Rectal smooth muscle tissue (tissue), 1 donor: ENCODE data around the gene FGF6.
A peak's percentile ranks its signal among the peaks of the same experiment; 100 is the strongest.

Source experiments
- H3K27ac ChIP-seq: one replicate; pipeline ENCODE4 v1.7.0; 2013; ENCODE audit warnings: low read depth, low read length, inconsistent platforms
- H3K27me3 ChIP-seq: one replicate; pipeline ENCODE4 v1.7.0; 2013; ENCODE audit warnings: low read length; ENCODE audit not compliant: control insufficient read depth, insufficient read depth
- H3K36me3 ChIP-seq: one replicate; pipeline ENCODE4 v1.7.0; 2013; ENCODE audit warnings: low read length; ENCODE audit not compliant: control insufficient read depth, insufficient read depth
- H3K4me1 ChIP-seq: one replicate; pipeline ENCODE4 v1.7.0; 2013; ENCODE audit warnings: low read length; ENCODE audit not compliant: control insufficient read depth, insufficient read depth
- H3K4me3 ChIP-seq: one replicate; pipeline ENCODE4 v1.7.0; 2013; ENCODE audit warnings: low read length
- H3K9ac ChIP-seq: one replicate; pipeline ENCODE4 v1.7.0; 2013; ENCODE audit warnings: low read length

The FGF6 gene

GRCh38 chr12:4424422-4424821 lies 21.2 kb downstream of the FGF6 start:
- Histone ChIP-seq H3K27ac (no peak overlapping the region), H3K4me3 (no peak overlapping the region), H3K4me1 (peaks cover 3% of the 10 kb centered on the region), H3K36me3 (no peaks in the 10 kb centered on the region), H3K27me3 (no peaks in the 10 kb centered on the region), H3K9ac (no peak overlapping the region)

GRCh38 chr12:4423528-4424195 lies 22.0 kb downstream of the FGF6 start:
- Histone ChIP-seq H3K4me1 (peaks cover 6% of the 10 kb centered on the region), H3K4me3 (no peak overlapping the region), H3K36me3 (no peaks in the 10 kb centered on the region), H3K9ac (no peak overlapping the region), H3K27ac (no peak overlapping the region), H3K27me3 (no peaks in the 10 kb centered on the region)

DNA sequence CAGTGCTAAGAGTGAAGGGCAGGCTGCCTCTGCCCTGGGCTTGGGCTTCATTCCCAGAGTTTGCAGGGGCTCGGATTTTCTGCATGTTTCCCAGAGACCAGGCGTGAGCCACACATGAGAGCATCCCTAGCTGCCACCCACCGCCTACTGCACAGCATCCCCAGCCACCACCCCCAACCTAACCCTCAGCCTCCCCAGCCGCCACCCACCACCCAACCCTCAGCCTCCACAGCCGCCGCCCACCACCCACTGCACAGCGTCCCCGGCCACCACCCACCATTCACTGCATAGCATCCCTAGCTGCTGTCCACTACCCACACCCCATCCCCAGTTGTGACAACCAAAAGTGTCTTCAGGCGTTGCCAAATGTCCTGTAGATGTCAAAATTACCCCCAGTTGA lies 22.6 kb downstream of the FGF6 start:
- no peaks in the 10 kb centered on the region for H3K27me3 ChIP-seq
- H3K4me3 ChIP-seq = no peak overlapping the region
- no peaks in the 10 kb centered on the region for H3K36me3 ChIP-seq
- H3K27ac ChIP-seq = no peak overlapping the region
- H3K4me1 ChIP-seq = peaks cover 6% of the 10 kb centered on the region
- no peak overlapping the region for H3K9ac ChIP-seq

- H3K9ac ChIP-seq = no peak overlapping the region
- H3K4me1 ChIP-seq = peaks cover 15% of the 10 kb centered on the region
Measured at GRCh38 chr12:4421590-4422031, 24.0 kb downstream of the FGF6 start.

DNA sequence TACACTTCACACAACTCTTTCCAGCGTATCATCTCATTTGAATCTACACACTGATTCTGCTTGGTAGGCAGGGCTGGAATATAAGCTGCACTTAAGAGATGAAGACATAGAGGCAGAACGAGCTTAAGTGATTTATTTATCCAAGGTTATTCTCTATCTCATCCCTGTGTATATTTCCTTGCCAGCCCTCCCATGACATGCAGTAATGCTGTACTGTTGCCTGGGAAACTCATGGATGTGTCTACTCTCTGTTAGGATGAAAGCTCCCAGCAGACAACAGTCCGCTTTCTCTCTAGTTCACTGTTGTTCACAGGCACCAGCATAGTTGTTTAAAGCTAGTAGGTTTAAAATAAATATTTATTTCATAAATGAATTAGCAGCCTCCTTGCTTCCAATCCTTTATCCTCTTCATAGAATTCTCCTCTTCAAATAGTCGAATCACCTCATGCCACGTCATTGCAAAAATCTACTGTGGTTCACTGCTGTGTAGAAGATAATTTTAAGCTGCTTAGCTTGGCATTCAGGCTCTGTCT lies 25.4 kb downstream of the FGF6 start:
- Histone ChIP-seq H3K36me3 (no peaks in the 10 kb centered on the region), H3K27ac (peak overlapping the region; percentile 89), H3K9ac (no peak overlapping the region), H3K4me1 (peaks cover 18% of the 10 kb centered on the region), H3K4me3 (no peak overlapping the region), H3K27me3 (no peaks in the 10 kb centered on the region)

More at GRCh38 chr12:4421590-4422031, 24.0 kb downstream of the FGF6 start:
- Histone ChIP-seq H3K27me3 (no peaks in the 10 kb centered on the region), H3K4me3 (no peak overlapping the region), H3K36me3 (no peaks in the 10 kb centered on the region), H3K27ac (no peak overlapping the region)

DNA sequence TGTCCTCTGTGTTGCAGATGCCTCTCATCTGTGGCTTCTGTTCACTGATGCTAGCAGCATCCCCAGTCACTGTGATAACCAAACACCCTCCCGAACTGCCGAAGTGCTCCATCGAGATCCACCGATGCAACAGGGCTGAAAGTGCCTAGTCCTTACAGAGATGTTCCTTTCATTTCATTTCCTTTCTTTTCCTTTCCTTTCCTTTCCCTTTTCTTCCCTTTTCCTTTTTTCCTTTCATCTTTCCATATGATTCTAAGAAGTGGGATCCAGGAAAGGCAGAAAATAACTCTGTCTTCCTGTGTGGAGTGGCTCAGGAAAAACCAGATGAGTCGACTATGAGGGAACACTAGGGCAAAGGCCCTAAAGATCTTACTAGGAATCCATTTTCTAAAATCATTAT lies 26.7 kb downstream of the FGF6 start:
- H3K27me3 ChIP-seq = no peaks in the 10 kb centered on the region
- H3K9ac ChIP-seq = no peak overlapping the region
- peaks cover 22% of the 10 kb centered on the region for H3K4me1 ChIP-seq
- H3K36me3 ChIP-seq = no peaks in the 10 kb centered on the region
- peak overlapping the region; percentile 89 for H3K27ac ChIP-seq
- H3K4me3 ChIP-seq = no peak overlapping the region

DNA sequence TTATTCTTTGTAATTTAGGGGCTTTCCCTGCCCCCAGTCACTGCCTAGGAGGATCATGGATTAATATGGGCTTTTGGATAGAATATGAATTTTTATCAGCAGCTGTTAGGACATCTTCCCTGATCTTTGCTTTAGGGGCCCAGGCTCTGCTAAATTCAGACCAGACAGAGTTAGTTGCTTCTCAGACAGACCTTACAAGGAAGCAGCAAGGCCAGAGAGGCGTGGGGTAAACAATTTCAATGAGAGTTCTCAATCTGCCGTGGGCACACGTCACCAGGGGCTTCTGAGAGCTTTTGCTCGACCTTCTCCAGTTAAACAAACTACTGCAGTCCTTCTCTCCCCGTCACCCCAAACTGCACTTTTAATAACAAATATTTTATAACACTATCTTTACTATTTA lies 27.7 kb downstream of the FGF6 start:
- H3K9ac ChIP-seq = peak overlapping the region; percentile 27
- H3K27ac ChIP-seq = peak overlapping the region; percentile 89
- no peak overlapping the region for H3K4me3 ChIP-seq
- no peaks in the 10 kb centered on the region for H3K27me3 ChIP-seq
- H3K4me1 ChIP-seq = peaks cover 22% of the 10 kb centered on the region
- H3K36me3 ChIP-seq = no peaks in the 10 kb centered on the region

DNA sequence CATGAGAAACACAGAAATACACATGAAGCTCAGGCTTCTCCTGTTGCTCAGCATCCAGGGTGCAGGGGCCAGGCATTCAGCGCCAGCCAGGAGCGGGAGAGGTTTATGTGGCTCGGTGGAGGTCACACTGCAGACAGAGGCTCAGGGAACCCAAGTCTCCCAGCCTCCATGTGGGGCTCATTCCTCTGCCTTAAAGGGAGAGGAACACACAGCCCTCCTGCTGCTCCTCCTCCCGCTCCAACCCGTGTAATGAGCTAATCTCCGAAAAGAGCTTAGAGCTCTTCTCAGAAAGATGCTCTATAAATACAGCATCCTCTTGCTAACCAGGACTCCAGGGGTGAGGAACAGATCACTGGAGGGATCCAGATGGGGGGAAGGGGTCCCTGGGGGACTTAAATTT lies 28.2 kb downstream of the FGF6 start:
- no peaks in the 10 kb centered on the region for H3K27me3 ChIP-seq
- peak overlapping the region; percentile 89 for H3K27ac ChIP-seq
- no peak overlapping the region for H3K4me3 ChIP-seq
- peaks cover 22% of the 10 kb centered on the region for H3K4me1 ChIP-seq
- H3K9ac ChIP-seq = peak overlapping the region; percentile 27
- H3K36me3 ChIP-seq = no peaks in the 10 kb centered on the region

DNA sequence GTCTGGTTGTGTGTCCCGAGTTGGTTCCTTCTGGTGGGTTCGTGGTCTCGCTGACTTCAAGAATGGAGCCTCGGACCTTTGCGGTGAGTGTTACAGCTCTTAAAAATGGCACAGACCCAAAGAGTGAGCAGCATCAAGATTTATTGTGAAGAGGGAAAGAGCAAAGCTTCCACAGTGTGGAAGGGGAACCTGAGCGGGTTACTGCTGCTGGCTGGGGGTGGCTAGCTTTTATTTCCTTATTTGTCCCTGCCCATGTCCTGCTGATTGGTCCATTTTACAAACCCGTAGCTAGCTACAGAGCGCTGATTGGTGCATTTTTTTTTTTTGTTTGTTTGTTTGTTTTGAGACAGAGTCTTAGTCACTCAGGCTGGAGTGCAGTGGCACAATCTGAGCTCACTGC lies 29.3 kb downstream of the FGF6 start:
- Histone ChIP-seq H3K27ac (peak overlapping the region; percentile 89), H3K36me3 (no peaks in the 10 kb centered on the region), H3K27me3 (no peaks in the 10 kb centered on the region), H3K4me3 (no peak overlapping the region), H3K4me1 (peaks cover 22% of the 10 kb centered on the region), H3K9ac (no peak overlapping the region)

GRCh38 chr12:4412465-4412864 lies 33.1 kb downstream of the FGF6 start:
- Histone ChIP-seq H3K27me3 (no peaks in the 10 kb centered on the region), H3K4me3 (no peak overlapping the region), H3K4me1 (peaks cover 12% of the 10 kb centered on the region), H3K9ac (no peak overlapping the region), H3K36me3 (no peaks in the 10 kb centered on the region), H3K27ac (no peak overlapping the region)

DNA sequence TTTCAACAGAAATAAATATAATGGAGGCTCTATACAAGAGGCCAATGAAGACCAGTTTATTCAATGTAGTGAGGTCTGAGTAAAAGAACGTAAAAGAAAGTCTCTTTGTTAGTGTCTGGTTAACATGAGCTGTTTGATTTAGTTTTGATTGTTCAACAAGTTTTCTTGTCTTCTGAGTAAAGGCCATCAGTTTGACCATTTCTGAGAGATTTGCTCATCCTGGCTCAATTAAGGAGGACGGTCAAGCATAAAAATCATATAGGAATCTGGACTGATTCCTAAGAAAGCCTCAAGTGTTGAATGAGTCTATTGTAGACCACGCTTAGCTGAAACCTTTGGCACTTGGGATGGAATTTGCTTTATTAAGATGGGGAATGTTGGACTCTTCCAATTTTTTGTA lies 33.6 kb downstream of the FGF6 start:
- no peak overlapping the region for H3K9ac ChIP-seq
- no peak overlapping the region for H3K4me3 ChIP-seq
- peaks cover 11% of the 10 kb centered on the region for H3K4me1 ChIP-seq
- no peak overlapping the region for H3K27ac ChIP-seq
- no peaks in the 10 kb centered on the region for H3K36me3 ChIP-seq
- H3K27me3 ChIP-seq = no peaks in the 10 kb centered on the region

DNA sequence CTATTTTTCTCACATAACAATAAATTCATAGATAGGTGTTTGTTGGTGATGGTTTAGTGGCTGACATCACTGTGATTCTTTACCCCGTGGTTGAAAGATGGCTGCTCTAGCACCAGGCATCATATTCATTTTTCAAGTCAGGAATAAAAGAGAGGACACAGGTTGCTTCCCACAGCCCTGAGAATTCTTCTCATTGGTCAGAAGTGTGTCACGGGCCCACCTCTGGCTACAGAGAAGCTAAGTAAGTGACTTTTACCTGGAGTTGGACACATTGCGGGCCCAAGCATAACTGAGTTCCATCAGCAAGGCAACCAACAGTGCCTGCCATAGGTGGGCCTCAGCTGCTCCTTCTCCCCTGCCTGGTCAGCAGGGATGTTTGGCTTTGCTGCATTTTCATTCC lies 38.5 kb downstream of the FGF6 start:
- no peaks in the 10 kb centered on the region for H3K36me3 ChIP-seq
- no peak overlapping the region for H3K9ac ChIP-seq
- no peak overlapping the region for H3K4me3 ChIP-seq
- H3K4me1 ChIP-seq = no peaks in the 10 kb centered on the region
- no peaks in the 10 kb centered on the region for H3K27me3 ChIP-seq
- no peak overlapping the region for H3K27ac ChIP-seq
